GM23338 (cell line): ENCODE data around the gene CBX5.

Experiments used
- CREB1 ChIP-seq: fragments of 250-450 bp; sonication (Bioruptor Pico); IDR thresholded peaks from 2 replicates; pipeline ENCODE4 v1.5.0; 2020; ENCODE audit warnings: low read depth, mild to moderate bottlenecking, moderate library complexity
- TF ChIP-seq, protein P1 (sequence below), 2 experiments: fragments of 200-600 bp in 1 of 2; sonication (generic) in 1 of 2; conservative IDR thresholded peaks; 2 replicates each; pipeline versions ENCODE4 v1.5.1 to v1.6.1; 2016 to 2017; ENCODE audit warnings: antibody characterized with exemption in 2 of 2, low read depth in 2 of 2, mild to moderate bottlenecking in 2 of 2, moderate library complexity in 1 of 2

- TF ChIP-seq, protein P1, sequence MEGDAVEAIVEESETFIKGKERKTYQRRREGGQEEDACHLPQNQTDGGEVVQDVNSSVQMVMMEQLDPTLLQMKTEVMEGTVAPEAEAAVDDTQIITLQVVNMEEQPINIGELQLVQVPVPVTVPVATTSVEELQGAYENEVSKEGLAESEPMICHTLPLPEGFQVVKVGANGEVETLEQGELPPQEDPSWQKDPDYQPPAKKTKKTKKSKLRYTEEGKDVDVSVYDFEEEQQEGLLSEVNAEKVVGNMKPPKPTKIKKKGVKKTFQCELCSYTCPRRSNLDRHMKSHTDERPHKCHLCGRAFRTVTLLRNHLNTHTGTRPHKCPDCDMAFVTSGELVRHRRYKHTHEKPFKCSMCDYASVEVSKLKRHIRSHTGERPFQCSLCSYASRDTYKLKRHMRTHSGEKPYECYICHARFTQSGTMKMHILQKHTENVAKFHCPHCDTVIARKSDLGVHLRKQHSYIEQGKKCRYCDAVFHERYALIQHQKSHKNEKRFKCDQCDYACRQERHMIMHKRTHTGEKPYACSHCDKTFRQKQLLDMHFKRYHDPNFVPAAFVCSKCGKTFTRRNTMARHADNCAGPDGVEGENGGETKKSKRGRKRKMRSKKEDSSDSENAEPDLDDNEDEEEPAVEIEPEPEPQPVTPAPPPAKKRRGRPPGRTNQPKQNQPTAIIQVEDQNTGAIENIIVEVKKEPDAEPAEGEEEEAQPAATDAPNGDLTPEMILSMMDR (conservative IDR thresholded peaks at IDR 0.05; ENCODE audit: low read depth in 2 of 2): peak in 1 of 2 experiments; percentile 37; a peak in 1 of 4 replicates
- TF ChIP-seq CREB1: no peak
These were observed 5.5 kb upstream of the CBX5 start for GRCh38 chr12:54285150-54286041.
